Hepatocyte (in vitro differentiated cells): ENCODE results near the gene PHAF1.

Experiments
- CTCF ChIP-seq: fragments of 200-600 bp; sonication (generic); IDR thresholded peaks from 2 replicates; pipeline ENCODE4 v1.5.1; 2016; ENCODE audit warnings: antibody characterized with exemption, mild to moderate bottlenecking; ENCODE audit not compliant: poor library complexity
- EZH2 ChIP-seq: fragments of 200-600 bp; sonication (generic); IDR thresholded peaks from 2 replicates; pipeline ENCODE4 v1.6.1; 2016; ENCODE audit warnings: antibody characterized with exemption, mild to moderate bottlenecking, borderline replicate concordance
- EZH2phosphoT487 ChIP-seq: fragments of 200-600 bp; sonication (generic); IDR thresholded peaks from one replicate; pipeline ENCODE4 v1.6.1; 2018; ENCODE audit warnings: antibody characterized with exemption, mild to moderate bottlenecking, low read depth, moderate library complexity; ENCODE audit not compliant: unreplicated experiment, severe bottlenecking

GRCh38 chr16:67101311-67102082, 8.2 kb upstream of the PHAF1 start:
- no peak for TF ChIP-seq CTCF
- no peak for TF ChIP-seq EZH2
- TF ChIP-seq EZH2phosphoT487, result no peak
